WTC11 (cell line): ENCODE results near the gene LRRC47. TPM values are rescaled to one million over a fixed set of nuclear protein-coding genes. Genes with fewer than 3 reads are reported as not detected.

Source experiments
- ATAC-seq: fragments of 200-7000 bp; cut with Tn5 transposase; 2 replicates; pipeline ENCODE4 v1.10.0; 2021; ENCODE audit warnings: mild to moderate bottlenecking, moderate library complexity
- CTCF ChIA-PET: fragments of 300-600 bp; sonication (Branson Sonifier 250); formaldehyde crosslinking; loops from one replicate; lab custom pipeline; 2021; ENCODE audit warnings: antibody characterized with exemption; lab: Charles Lee
- POLR2A ChIA-PET: fragments of 350-600 bp; sonication (Branson Sonifier 250); formaldehyde crosslinking; loops from one replicate; lab custom pipeline; 2021; ENCODE audit warnings: antibody characterized with exemption; lab: Charles Lee
- DNase-seq: peaks from one replicate; pipeline ENCODE4 v3.0.0; 2021; ENCODE audit warnings: low spot score
- H3K27ac Mint-ChIP-seq: 2 replicates; pipeline ENCODE4 v1.8.0; 2021; ENCODE audit warnings: mixed read lengths
- H3K27me3 Mint-ChIP-seq: 2 replicates; pipeline ENCODE4 v1.8.0; 2021; ENCODE audit warnings: low read depth, mild to moderate bottlenecking, moderate library complexity, mixed read lengths
- H3K36me3 Mint-ChIP-seq: 2 replicates; pipeline ENCODE4 v1.8.0; 2021; ENCODE audit warnings: mixed read lengths
- H3K4me1 Mint-ChIP-seq: 2 replicates; pipeline ENCODE4 v1.8.0; 2022; ENCODE audit warnings: mixed read lengths
- H3K4me3 Mint-ChIP-seq: 2 replicates; pipeline ENCODE4 v1.8.0; 2021; ENCODE audit warnings: mild to moderate bottlenecking, moderate library complexity, mixed read lengths
- H3K9me3 Mint-ChIP-seq: 2 replicates; pipeline ENCODE4 v1.8.0; 2021; ENCODE audit warnings: mixed read lengths
- AFF4 ChIP-seq: sonication (generic); formaldehyde crosslinking; IDR thresholded peaks from 2 replicates; pipeline ENCODE4 v1.8.1; 2023; ENCODE audit warnings: mild to moderate bottlenecking, missing genetic modification reagents, borderline replicate concordance
- AR ChIP-seq: fragments of 250-450 bp; sonication (Bioruptor Pico); IDR thresholded peaks from 2 replicates; pipeline ENCODE4 v1.9.0; 2021; ENCODE audit warnings: mild to moderate bottlenecking
- E2F4 ChIP-seq: sonication (generic); formaldehyde crosslinking; IDR thresholded peaks from 2 replicates; pipeline ENCODE4 v1.8.1; 2022; ENCODE audit warnings: low read depth, mild to moderate bottlenecking, moderate library complexity, missing genetic modification reagents, borderline replicate concordance
- FOXP1 ChIP-seq: sonication (generic); formaldehyde crosslinking; IDR thresholded peaks from 2 replicates; pipeline ENCODE4 v1.8.0; 2022; ENCODE audit warnings: missing genetic modification reagents, mild to moderate bottlenecking, moderate library complexity, borderline replicate concordance
- NFATC4 ChIP-seq: fragments of 250-450 bp; sonication (Bioruptor Pico); IDR thresholded peaks from 2 replicates; pipeline ENCODE4 v1.9.0; 2021; ENCODE audit warnings: mild to moderate bottlenecking
- NR1H2 ChIP-seq: sonication (generic); formaldehyde crosslinking; IDR thresholded peaks from 2 replicates; pipeline ENCODE4 v1.9.0; 2021; ENCODE audit warnings: mild to moderate bottlenecking, moderate library complexity, missing genetic modification reagents
- NR2C2 ChIP-seq: sonication (generic); formaldehyde crosslinking; IDR thresholded peaks from 2 replicates; pipeline ENCODE4 v1.8.0; 2022; ENCODE audit warnings: mild to moderate bottlenecking, missing genetic modification reagents
- NR3C1 ChIP-seq: sonication (generic); formaldehyde crosslinking; conservative IDR thresholded peaks from 2 replicates; pipeline ENCODE4 v1.8.1; 2023; ENCODE audit warnings: low read depth, mild to moderate bottlenecking, missing genetic modification reagents
- PRDM15 ChIP-seq: sonication (generic); formaldehyde crosslinking; IDR thresholded peaks from 2 replicates; pipeline ENCODE4 v1.8.0; 2022; ENCODE audit warnings: missing genetic modification reagents
- PRRX2 ChIP-seq: fragments of 250-450 bp; sonication (Bioruptor Pico); IDR thresholded peaks from 2 replicates; pipeline ENCODE4 v1.8.0; 2021; ENCODE audit warnings: mild to moderate bottlenecking
- RORB ChIP-seq: fragments of 250-450 bp; sonication (Bioruptor Pico); IDR thresholded peaks from 2 replicates; pipeline ENCODE4 v1.9.0; 2021; ENCODE audit warnings: mild to moderate bottlenecking
- SMAD3 ChIP-seq: sonication (generic); formaldehyde crosslinking; IDR thresholded peaks from 2 replicates; pipeline ENCODE4 v1.8.0; 2022; ENCODE audit warnings: missing genetic modification reagents, mild to moderate bottlenecking, borderline replicate concordance
- TEAD4 ChIP-seq: sonication (generic); formaldehyde crosslinking; IDR thresholded peaks from 2 replicates; pipeline ENCODE4 v1.8.0; 2022; ENCODE audit warnings: mild to moderate bottlenecking, missing genetic modification reagents
- ZNF425 ChIP-seq: fragments of 250-450 bp; sonication (Bioruptor Pico); conservative IDR thresholded peaks from 2 replicates; pipeline ENCODE4 v1.9.0; 2021; ENCODE audit warnings: mild to moderate bottlenecking
- ZNF532 ChIP-seq: fragments of 250-450 bp; sonication (Bioruptor Pico); IDR thresholded peaks from 2 replicates; pipeline ENCODE4 v1.9.0; 2021; ENCODE audit warnings: mild to moderate bottlenecking, borderline replicate concordance
- total RNA-seq: library from RNA; stranded (reverse); gene quantifications from 3 replicates; pipeline ENCODE4 v1.2.3, GENCODE V29; 2021

The LRRC47 gene
- total RNA-seq, 1 experiment from 2014 or later: 92.4 TPM

GRCh38 chr1:3735027-3735681 is 61.1 kb downstream of the LRRC47 start:
- no peak overlapping the region for H3K27ac Mint-ChIP-seq
- TF ChIP-seq E2F4 (CRISPR knock-in tag): no peak
- no peak for TF ChIP-seq SMAD3 (CRISPR knock-in tag)
- no peak for TF ChIP-seq PRDM15 (CRISPR knock-in tag)
- TF ChIP-seq AR (CRISPR knock-in tag): no peak
- no peak for TF ChIP-seq NR2C2 (CRISPR knock-in tag)
- no peak for TF ChIP-seq FOXP1 (CRISPR knock-in tag)
- no peak for TF ChIP-seq PRRX2
- no peak for TF ChIP-seq NFATC4 (CRISPR knock-in tag)
- TF ChIP-seq ZNF425 (CRISPR knock-in tag): no peak
- no peak for TF ChIP-seq TEAD4 (CRISPR knock-in tag)
- TF ChIP-seq ZNF532 (CRISPR knock-in tag): no peak
- no peak for TF ChIP-seq RORB (CRISPR knock-in tag)
- TF ChIP-seq AFF4 (CRISPR knock-in tag): no peak
- no peak for TF ChIP-seq NR1H2
- TF ChIP-seq NR3C1 (CRISPR knock-in tag): no peak
- ATAC-seq: no peak
- ChIA-PET CTCF (interaction anchor here (0.6 to 1.6 kb wide), 2 partner anchors 11 to 17 kb away, joined by 4 to 8 read pairs; no protein-coding TSS in a partner anchor), POLR2A (no interaction called here)
- DNase-seq: no peak
- H3K9me3 Mint-ChIP-seq: no peaks in the 10 kb centered on the region
- no peaks in the 10 kb centered on the region for H3K27me3 Mint-ChIP-seq
- peaks cover 19% of the 10 kb centered on the region for H3K36me3 Mint-ChIP-seq
- H3K4me3 Mint-ChIP-seq: no peak overlapping the region
- peaks cover 10% of the 10 kb centered on the region; the same call in 1 of the 2 replicates for H3K4me1 Mint-ChIP-seq
